ENCODE results near the gene LILRB4. TPM values are rescaled to one million over a fixed set of nuclear protein-coding genes. Genes with fewer than 3 reads are reported as not detected.
A peak's percentile ranks its signal among the peaks of the same experiment; 100 is the strongest.

The LILRB4 gene
- total and polyA plus RNA-seq, 12 donors: 0.83 to 26.4 (median 10.6) TPM

DNA sequence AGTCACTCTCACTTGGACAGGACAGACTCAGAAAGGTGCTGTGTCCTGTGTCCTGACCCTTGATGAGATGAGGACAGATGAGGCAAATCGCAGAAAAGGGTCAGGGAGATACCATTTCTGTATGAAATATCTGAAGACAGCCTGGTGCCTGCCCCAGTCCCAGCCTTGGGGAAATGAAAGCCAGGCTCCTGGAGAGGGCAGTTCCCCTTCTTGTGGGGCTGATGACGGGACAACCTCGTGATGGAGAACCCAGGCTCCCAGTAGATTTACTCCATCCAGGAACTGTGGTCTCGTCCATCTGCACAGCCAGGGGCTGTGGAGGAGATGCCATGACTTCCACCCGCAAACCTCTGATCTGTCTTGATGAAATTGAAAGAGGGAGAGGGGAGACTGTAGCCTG is 18.7 kb upstream of the LILRB4 start:
- intact Hi-C loops (cut with DNase I): no loop called here
- peak in 6 of 7 donors; percentile 25 to 60 (median 47) for DNase-seq
- 47 to 58% (median 56%) methylated on average over 3 to 5 of the region's 5 CpGs for WGBS, 4 donors
- Histone ChIP-seq H3K9me3 (replicated peaks in 1 of 3) (no peaks in the 10 kb centered on the region), H3K4me3 (no peak overlapping the region), H3K4me1 (replicated peaks in 1 of 2) (no peaks in the 10 kb centered on the region), H3K27ac (peak overlapping the region in 2 of 5 donors; percentile 48 to 72), H3K27me3 (no peaks in the 10 kb centered on the region), H3K36me3 (replicated peaks in 1 of 2) (no peaks in the 10 kb centered on the region)
- TF ChIP-seq, protein P1, sequence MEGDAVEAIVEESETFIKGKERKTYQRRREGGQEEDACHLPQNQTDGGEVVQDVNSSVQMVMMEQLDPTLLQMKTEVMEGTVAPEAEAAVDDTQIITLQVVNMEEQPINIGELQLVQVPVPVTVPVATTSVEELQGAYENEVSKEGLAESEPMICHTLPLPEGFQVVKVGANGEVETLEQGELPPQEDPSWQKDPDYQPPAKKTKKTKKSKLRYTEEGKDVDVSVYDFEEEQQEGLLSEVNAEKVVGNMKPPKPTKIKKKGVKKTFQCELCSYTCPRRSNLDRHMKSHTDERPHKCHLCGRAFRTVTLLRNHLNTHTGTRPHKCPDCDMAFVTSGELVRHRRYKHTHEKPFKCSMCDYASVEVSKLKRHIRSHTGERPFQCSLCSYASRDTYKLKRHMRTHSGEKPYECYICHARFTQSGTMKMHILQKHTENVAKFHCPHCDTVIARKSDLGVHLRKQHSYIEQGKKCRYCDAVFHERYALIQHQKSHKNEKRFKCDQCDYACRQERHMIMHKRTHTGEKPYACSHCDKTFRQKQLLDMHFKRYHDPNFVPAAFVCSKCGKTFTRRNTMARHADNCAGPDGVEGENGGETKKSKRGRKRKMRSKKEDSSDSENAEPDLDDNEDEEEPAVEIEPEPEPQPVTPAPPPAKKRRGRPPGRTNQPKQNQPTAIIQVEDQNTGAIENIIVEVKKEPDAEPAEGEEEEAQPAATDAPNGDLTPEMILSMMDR (IDR thresholded peaks at IDR 0.05): no peak
- no peak for TF ChIP-seq POLR2A (IDR thresholded peaks at IDR 0.05)

DNA sequence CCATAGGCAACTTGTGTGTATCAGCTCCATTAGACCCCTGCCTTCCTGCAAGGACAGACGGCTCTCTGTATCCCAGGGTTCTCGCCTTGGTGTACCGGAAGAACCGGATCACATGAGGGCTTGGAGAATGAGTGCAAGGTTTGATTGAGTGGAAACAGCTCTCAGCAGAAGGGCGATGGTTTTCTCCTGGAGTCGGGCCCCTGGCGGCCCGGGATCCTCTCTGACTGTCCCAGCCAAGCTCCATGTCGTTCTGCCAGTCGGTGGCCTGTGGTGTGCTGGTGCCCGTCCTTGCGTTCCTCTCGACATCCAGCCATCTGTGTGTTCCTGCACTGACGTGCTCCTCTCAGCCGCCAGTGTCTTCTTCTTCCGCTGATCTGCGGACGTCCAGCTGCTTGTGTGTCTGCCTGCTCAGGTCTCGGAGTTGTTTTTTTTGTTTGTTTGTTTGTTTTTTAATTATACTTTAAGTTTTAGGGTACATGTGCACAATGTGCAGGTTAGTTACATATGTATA is 16.4 kb upstream of the LILRB4 start:
- TF ChIP-seq, protein P1 (IDR thresholded peaks at IDR 0.05): no peak
- no peak for TF ChIP-seq POLR2A (IDR thresholded peaks at IDR 0.05)
- H3K4me1 ChIP-seq (replicated peaks in 1 of 2): no peaks in the 10 kb centered on the region
- DNase-seq: no peak
- no peaks in the 10 kb centered on the region for H3K27me3 ChIP-seq
- no peak overlapping the region for H3K4me3 ChIP-seq
- 80 to 89% (median 85%) methylated on average over 16 to 19 of the region's 19 CpGs for whole genome bisulfite sequencing, 4 donors
- intact Hi-C loops (cut with DNase I): no loop called here
- no peak overlapping the region for H3K27ac ChIP-seq
- H3K9me3 ChIP-seq (replicated peaks in 1 of 3): no peaks in the 10 kb centered on the region
- no peaks in the 10 kb centered on the region for H3K36me3 ChIP-seq (replicated peaks in 1 of 2)

DNA sequence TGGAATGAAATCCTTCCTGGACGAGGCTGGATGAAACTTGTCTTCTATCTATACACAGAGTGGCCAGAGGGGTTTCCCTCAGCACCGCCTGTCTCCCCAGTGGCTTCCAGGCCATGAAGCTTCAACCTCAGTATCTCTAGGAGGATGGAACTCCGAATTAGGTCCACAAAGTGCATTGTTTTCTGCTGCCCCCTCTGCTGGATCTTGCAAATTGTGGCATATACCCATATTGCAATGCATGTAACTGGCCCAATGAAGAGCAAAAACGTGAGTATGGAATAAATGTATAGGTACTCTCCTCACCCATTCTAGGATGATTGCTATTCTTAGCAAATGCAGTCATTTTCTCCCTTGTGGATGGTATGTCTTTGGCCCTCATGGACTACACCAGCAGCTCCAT is 14.7 kb upstream of the LILRB4 start:
- Histone ChIP-seq H3K27ac (no peak overlapping the region), H3K4me1 (replicated peaks in 1 of 2) (no peaks in the 10 kb centered on the region), H3K36me3 (replicated peaks in 1 of 2) (no peaks in the 10 kb centered on the region), H3K27me3 (peaks cover 3% of the 10 kb centered on the region), H3K4me3 (no peak overlapping the region), H3K9me3 (replicated peaks in 1 of 3) (no peaks in the 10 kb centered on the region)
- peak in 1 of 7 donors; percentile 10 for DNase-seq
- no peak for TF ChIP-seq POLR2A (IDR thresholded peaks at IDR 0.05)
- TF ChIP-seq, protein P1 (IDR thresholded peaks at IDR 0.05): no peak
- WGBS, 4 donors: 44 to 54% (median 48%) methylated on average over 4 of the region's 4 CpGs
- intact Hi-C loops (cut with DNase I): no loop called here

DNA sequence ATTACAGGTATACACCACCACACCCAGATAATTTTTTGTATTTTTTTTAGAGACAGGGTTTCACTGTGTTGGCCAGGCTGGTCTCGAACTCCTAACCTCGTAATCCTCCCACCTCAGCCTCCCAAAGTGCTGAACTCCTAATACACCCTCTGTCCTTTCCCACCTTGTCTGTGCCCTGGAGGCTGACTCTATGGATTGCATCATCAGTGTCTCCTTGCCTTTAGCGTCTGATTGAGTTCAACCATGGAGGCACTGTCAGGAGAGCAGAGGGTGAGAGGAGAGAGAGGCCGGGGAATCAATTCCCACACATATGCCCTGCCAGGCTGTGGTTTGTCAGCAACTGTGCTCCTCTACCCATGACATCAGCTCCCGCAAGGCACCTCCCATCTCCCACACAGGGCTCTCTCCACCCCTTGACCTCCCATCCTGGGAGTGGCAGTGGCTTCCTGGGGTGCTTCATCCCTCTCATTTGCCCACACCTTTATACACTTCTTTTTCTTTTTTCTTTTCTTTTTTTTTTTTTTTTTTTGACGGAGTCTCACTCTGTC is 12.6 kb upstream of the LILRB4 start:
- no peak for DNase-seq
- 74 to 79% (median 76%) methylated on average over 5 to 6 of the region's 6 CpGs for WGBS, 4 donors
- Histone ChIP-seq H3K36me3 (replicated peaks in 1 of 2) (no peaks in the 10 kb centered on the region), H3K27me3 (peaks cover 3% of the 10 kb centered on the region), H3K4me3 (no peak overlapping the region), H3K27ac (no peak overlapping the region), H3K9me3 (replicated peaks in 1 of 3) (no peaks in the 10 kb centered on the region), H3K4me1 (replicated peaks in 1 of 2) (no peaks in the 10 kb centered on the region)
- intact Hi-C loops (cut with DNase I): no loop called here
- TF ChIP-seq, protein P1 (IDR thresholded peaks at IDR 0.05): no peak
- TF ChIP-seq POLR2A (IDR thresholded peaks at IDR 0.05): no peak
